SU-DHL-6 (cell line): ENCODE results near the gene NR1D2.

ENCODE experiments used
- H2AFZ ChIP-seq: fragments of 200-600 bp; sonication (generic); 2 replicates; pipeline ENCODE4 v1.6.1; 2014; ENCODE audit warnings: low read depth, mild to moderate bottlenecking, moderate library complexity, mixed read lengths, antibody characterized with exemption, low read length; ENCODE audit not compliant: severe bottlenecking
- H3F3A ChIP-seq: fragments of 200-600 bp; shearing (Covaris generic); 2 replicates; pipeline ENCODE4 v1.6.0; 2016; ENCODE audit warnings: antibody characterized with exemption, mild to moderate bottlenecking; ENCODE audit not compliant: insufficient read depth
- H3K27ac ChIP-seq: fragments of 200-600 bp; sonication (generic); 2 replicates; pipeline ENCODE4 v1.5.1; 2016; ENCODE audit warnings: low read depth, mild to moderate bottlenecking, low read length, moderate library complexity, mixed read lengths
- H3K27me3 ChIP-seq: fragments of 200-600 bp; sonication (generic), shearing (Covaris generic); 2 replicates; pipeline ENCODE4 v1.6.0; 2014; ENCODE audit warnings: mild to moderate bottlenecking, low read length
- H3K36me3 ChIP-seq: fragments of 200-600 bp; sonication (generic); 2 replicates; pipeline ENCODE4 v1.6.1; 2014; ENCODE audit warnings: mild to moderate bottlenecking, low read length, mixed read lengths
- H3K4me2 ChIP-seq: fragments of 300-600, 200-600 bp; shearing (Covaris generic), sonication (generic); 2 replicates; pipeline ENCODE4 v1.6.0; 2014; ENCODE audit warnings: low read length, low read depth, mild to moderate bottlenecking; ENCODE audit not compliant: poor library complexity, severe bottlenecking
- H3K4me3 ChIP-seq: fragments of 200-600 bp; sonication (generic); 2 replicates; pipeline ENCODE4 v1.5.1; 2014; ENCODE audit warnings: antibody characterized with exemption, low read length, mild to moderate bottlenecking, mixed read lengths; ENCODE audit not compliant: insufficient read depth, poor library complexity, severe bottlenecking
- H3K79me2 ChIP-seq: fragments of 200-600 bp; sonication (generic); 2 replicates; pipeline ENCODE4 v1.6.1; 2014; ENCODE audit warnings: mild to moderate bottlenecking, low read length, moderate library complexity; ENCODE audit not compliant: insufficient read depth
- H3K9ac ChIP-seq: fragments of 200-600 bp; sonication (generic); 2 replicates; pipeline ENCODE4 v1.7.0; 2014; ENCODE audit warnings: mild to moderate bottlenecking, low read length
- H3K9me2 ChIP-seq: fragments of 200-600 bp; sonication (generic); replicated peaks from 2 replicates; pipeline ENCODE4 v1.6.1; 2014; ENCODE audit warnings: low read length; ENCODE audit not compliant: insufficient read depth
- H3K9me3 ChIP-seq: fragments of 200-600 bp; sonication (generic); 2 replicates; pipeline ENCODE4 v1.6.1; 2014; ENCODE audit warnings: low read length, mixed read lengths; ENCODE audit not compliant: insufficient read depth
- H4K20me1 ChIP-seq: fragments of 200-600 bp; sonication (generic); 2 replicates; pipeline ENCODE4 v1.6.1; 2014; ENCODE audit warnings: low read depth, mild to moderate bottlenecking, antibody characterized with exemption, low read length, moderate library complexity, mixed read lengths
- EZH2phosphoT487 ChIP-seq: fragments of 200-600 bp; sonication (generic), shearing (Covaris generic); conservative IDR thresholded peaks from 2 replicates; pipeline ENCODE4 v1.6.1; 2018; ENCODE audit warnings: mild to moderate bottlenecking, antibody characterized with exemption, low read length, moderate library complexity, mixed read lengths
- TF ChIP-seq, protein P1 (sequence below): fragments of 200-600 bp; sonication (generic); IDR thresholded peaks from one replicate; pipeline ENCODE4 v1.5.1; 2017; ENCODE audit warnings: antibody characterized with exemption, mild to moderate bottlenecking, low read length, moderate library complexity; ENCODE audit not compliant: insufficient read depth, poor library complexity, severe bottlenecking

Gene NR1D2

DNA sequence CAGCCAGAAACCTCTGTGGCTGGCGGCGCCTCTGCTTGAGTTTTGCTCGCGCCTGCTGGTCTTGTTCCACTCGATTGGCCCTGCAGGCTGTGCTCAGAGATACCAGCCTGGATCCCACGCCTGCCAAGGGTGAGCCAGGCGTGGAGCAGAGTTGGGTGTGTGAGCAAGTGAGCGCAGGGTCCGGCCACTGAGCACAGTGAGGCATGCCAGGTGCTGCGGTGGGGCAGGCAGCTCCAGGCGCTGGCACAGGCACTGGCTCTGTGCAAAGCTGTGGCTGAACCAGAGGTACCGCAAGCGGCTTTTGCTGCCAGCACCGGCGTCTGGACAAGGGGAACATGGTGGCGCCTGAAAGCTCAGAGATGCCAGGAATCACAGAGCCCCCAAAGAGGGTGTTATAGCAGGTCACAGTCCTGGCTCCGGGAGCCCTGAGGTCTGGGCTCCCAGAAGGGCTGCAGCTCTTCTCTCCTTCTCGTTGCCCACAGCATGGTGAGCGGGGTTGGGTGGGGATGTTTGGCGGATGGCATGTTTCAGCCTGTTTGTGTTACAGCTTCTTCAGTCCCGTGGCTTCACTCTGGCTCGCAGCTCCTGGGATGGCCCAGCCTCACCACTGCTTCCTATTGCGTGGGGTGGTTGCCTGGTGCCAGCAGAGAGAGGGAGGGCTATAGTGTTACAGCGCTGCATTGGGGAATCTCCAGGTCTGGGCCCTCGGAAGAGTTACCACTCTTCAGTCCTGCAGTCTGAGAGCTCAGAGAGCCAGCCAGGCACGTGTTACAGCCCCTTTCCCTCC, 73.9 kb downstream of the NR1D2 start:
- no peaks in the 10 kb centered on the region for H3K27me3 ChIP-seq
- no peaks in the 10 kb centered on the region for H3F3A ChIP-seq
- H3K9me2 ChIP-seq = no peaks in the 10 kb centered on the region
- no peak overlapping the region for H3K9ac ChIP-seq
- no peaks in the 10 kb centered on the region for H3K9me3 ChIP-seq
- H3K4me2 ChIP-seq = no peak overlapping the region
- TF ChIP-seq EZH2phosphoT487 = no peak
- TF ChIP-seq, protein P1, sequence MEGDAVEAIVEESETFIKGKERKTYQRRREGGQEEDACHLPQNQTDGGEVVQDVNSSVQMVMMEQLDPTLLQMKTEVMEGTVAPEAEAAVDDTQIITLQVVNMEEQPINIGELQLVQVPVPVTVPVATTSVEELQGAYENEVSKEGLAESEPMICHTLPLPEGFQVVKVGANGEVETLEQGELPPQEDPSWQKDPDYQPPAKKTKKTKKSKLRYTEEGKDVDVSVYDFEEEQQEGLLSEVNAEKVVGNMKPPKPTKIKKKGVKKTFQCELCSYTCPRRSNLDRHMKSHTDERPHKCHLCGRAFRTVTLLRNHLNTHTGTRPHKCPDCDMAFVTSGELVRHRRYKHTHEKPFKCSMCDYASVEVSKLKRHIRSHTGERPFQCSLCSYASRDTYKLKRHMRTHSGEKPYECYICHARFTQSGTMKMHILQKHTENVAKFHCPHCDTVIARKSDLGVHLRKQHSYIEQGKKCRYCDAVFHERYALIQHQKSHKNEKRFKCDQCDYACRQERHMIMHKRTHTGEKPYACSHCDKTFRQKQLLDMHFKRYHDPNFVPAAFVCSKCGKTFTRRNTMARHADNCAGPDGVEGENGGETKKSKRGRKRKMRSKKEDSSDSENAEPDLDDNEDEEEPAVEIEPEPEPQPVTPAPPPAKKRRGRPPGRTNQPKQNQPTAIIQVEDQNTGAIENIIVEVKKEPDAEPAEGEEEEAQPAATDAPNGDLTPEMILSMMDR = no peak
- no peak overlapping the region for H2AFZ ChIP-seq
- H3K27ac ChIP-seq = no peak overlapping the region
- H3K4me3 ChIP-seq = no peak overlapping the region
- no peaks in the 10 kb centered on the region for H3K36me3 ChIP-seq
- H3K79me2 ChIP-seq = no peaks in the 10 kb centered on the region
- no peaks in the 10 kb centered on the region for H4K20me1 ChIP-seq

DNA sequence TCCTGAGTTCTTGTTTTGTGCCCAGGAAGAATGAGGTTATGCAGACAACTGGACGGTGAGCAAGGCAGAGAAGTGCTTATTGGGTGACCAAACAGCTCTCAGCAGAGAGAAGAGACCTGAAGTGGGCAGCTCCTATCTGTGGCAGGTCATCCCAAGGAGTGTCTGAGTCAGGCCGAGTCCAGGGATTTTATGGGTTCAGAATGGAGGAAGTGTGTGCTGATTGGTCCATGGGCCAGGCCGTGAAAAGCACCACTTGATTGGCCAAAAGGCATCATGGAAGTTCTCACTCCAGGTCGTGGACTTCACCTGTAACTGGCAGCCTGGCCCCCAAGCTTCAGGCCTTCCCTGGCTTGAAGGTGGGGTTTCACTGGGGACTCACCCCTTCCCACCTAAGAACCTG, 74.5 kb downstream of the NR1D2 start:
- Histone ChIP-seq H3K27ac (no peak overlapping the region), H3F3A (no peaks in the 10 kb centered on the region), H3K36me3 (no peaks in the 10 kb centered on the region), H2AFZ (no peak overlapping the region), H3K9me2 (no peaks in the 10 kb centered on the region), H3K9ac (no peak overlapping the region), H3K9me3 (no peaks in the 10 kb centered on the region), H3K4me2 (no peak overlapping the region), H3K4me3 (no peak overlapping the region), H3K27me3 (no peaks in the 10 kb centered on the region), H4K20me1 (no peaks in the 10 kb centered on the region), H3K79me2 (no peaks in the 10 kb centered on the region)
- TF ChIP-seq EZH2phosphoT487 = no peak
- TF ChIP-seq, protein P1 = no peak

DNA sequence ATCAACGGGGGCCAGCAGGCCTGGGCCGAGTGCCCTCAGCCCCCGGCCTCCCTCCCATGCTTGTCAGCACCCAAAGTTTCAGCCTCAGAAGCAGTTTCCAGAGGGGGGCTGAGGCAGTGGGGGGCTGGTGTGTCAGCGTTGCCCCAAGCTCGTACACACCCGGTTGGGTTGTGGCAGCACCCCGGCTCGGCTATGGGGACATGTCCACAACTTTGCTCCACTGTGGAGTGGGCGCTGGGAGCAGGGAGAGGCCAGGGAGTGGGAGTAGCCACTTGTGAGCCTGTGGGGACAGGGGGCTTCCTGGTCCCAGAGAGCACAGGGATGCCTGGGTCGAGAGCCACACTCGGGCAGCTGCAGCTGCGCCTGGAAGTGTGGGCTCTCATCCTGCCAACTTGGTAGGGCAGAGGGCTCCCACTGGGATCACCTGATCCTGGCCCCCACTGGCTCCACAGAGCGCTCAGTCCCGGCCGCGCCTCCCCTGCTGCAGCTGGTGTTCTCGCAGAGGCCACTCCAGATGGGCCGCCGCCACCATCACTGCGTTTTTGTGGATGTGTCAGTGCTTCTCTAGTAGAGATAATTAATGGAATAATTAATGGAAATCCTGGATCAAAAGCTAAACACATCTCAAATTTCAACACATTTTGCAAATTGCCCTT, 75.1 kb downstream of the NR1D2 start:
- H3K36me3 ChIP-seq = no peaks in the 10 kb centered on the region
- no peaks in the 10 kb centered on the region for H4K20me1 ChIP-seq
- H3K4me2 ChIP-seq = no peak overlapping the region
- H3K9me2 ChIP-seq = no peaks in the 10 kb centered on the region
- no peak overlapping the region for H3K27ac ChIP-seq
- H3K79me2 ChIP-seq = no peaks in the 10 kb centered on the region
- no peaks in the 10 kb centered on the region for H3K27me3 ChIP-seq
- no peak overlapping the region for H2AFZ ChIP-seq
- H3K9ac ChIP-seq = no peak overlapping the region
- H3K9me3 ChIP-seq = no peaks in the 10 kb centered on the region
- no peaks in the 10 kb centered on the region for H3F3A ChIP-seq
- no peak for TF ChIP-seq EZH2phosphoT487
- TF ChIP-seq, protein P1 = no peak
- H3K4me3 ChIP-seq = no peak overlapping the region
